K562 (cell line): ENCODE data around the gene KMT2C. TPM values are rescaled to one million over a fixed set of nuclear protein-coding genes. Genes with fewer than 3 reads are reported as not detected.

Experiments used
- E4F1 ChIP-seq: fragments of 250-450 bp; sonication (Bioruptor Pico); IDR thresholded peaks from 2 replicates; pipeline ENCODE4 v1.5.0; 2021; ENCODE audit warnings: mild to moderate bottlenecking, borderline replicate concordance
- ELF4 ChIP-seq: fragments of 450-650 bp; formaldehyde crosslinking; IDR thresholded peaks from 2 replicates; pipeline ENCODE4 v1.4.0; 2022; ENCODE audit warnings: missing genetic modification characterization
- GATAD2A ChIP-seq: fragments of 450-650 bp; IDR thresholded peaks from 2 replicates; pipeline ENCODE4 v1.6.1; 2017
- KLF16 ChIP-seq: IDR thresholded peaks from 2 replicates; pipeline ENCODE4 v1.6.1; 2016; ENCODE audit warnings: antibody characterized with exemption
- MAFK ChIP-seq: IDR thresholded peaks from 2 replicates; pipeline ENCODE4 v1.6.1; 2011; ENCODE audit warnings: low read length, improper control_type of control experiment
- NR3C1 ChIP-seq: sonication (generic); formaldehyde crosslinking; IDR thresholded peaks from 2 replicates; pipeline ENCODE4 v1.8.1; 2022; ENCODE audit warnings: missing genetic modification reagents
- POLR2A ChIP-seq: fragments of 450-650 bp; conservative IDR thresholded peaks from 2 replicates; pipeline ENCODE4 v1.6.1; 2016
- RCOR1 ChIP-seq, 2 experiments: IDR thresholded peaks; 2 replicates each; pipeline ENCODE4 v1.6.1; 2012; ENCODE audit warnings: low read depth in 2 of 2, low read length in 2 of 2, borderline replicate concordance in 1 of 2, improper control_type of control experiment in 1 of 2
- TCF3 ChIP-seq: sonication (generic); formaldehyde crosslinking; IDR thresholded peaks from 2 replicates; pipeline ENCODE4 v1.4.0; 2020; ENCODE audit warnings: mild to moderate bottlenecking, missing genetic modification reagents
- ZBTB5 ChIP-seq: fragments of 450-650 bp; IDR thresholded peaks from 2 replicates; pipeline ENCODE4 v1.6.1; 2017; ENCODE audit warnings: antibody characterized with exemption
- ZHX1 ChIP-seq: fragments of 150-350 bp; conservative IDR thresholded peaks from 2 replicates; pipeline ENCODE4 v1.6.1; 2014; ENCODE audit warnings: low read length
- ZNF41 ChIP-seq: fragments of 250-450 bp; sonication (Bioruptor Pico); conservative IDR thresholded peaks from 2 replicates; pipeline ENCODE4 v1.4.0; 2020; ENCODE audit warnings: mild to moderate bottlenecking
- ZNF449 ChIP-seq: fragments of 250-450 bp; sonication (Bioruptor Pico); IDR thresholded peaks from 2 replicates; pipeline ENCODE4 v1.8.0; 2022; ENCODE audit warnings: moderate library complexity, mild to moderate bottlenecking, inconsistent platforms
- ZNF764 ChIP-seq: fragments of 250-450 bp; sonication (Bioruptor Pico); IDR thresholded peaks from 2 replicates; pipeline ENCODE4 v1.4.0; 2020; ENCODE audit warnings: low read depth, mild to moderate bottlenecking, moderate library complexity
- polyA plus RNA-seq, 8 experiments: library from polyadenylated mRNA; depleted of rRNA in 4 of 8; stranded (reverse) in 5 of 8; unstranded in 3 of 8; fragments of >200 nt; fragmentation: Nextera tagmentation in 2 of 8; fragmentation: Illumina TruSeq in 1 of 8; extraction: Ambion mirVana in 2 of 8; extraction: Trizol in 1 of 8; gene quantifications; 2 replicates each; pipeline versions ENCODE4 v1.2.1 to v1.2.3, GENCODE V29; 2011 to 2014; ENCODE audit warnings: inconsistent platforms in 1 of 8, missing spikeins in 1 of 8
- total RNA-seq, 7 experiments: library from RNA; depleted of rRNA in 6 of 7; stranded (reverse); fragments of >200 nt in 6 of 7; fragmentation: Illumina TruSeq in 2 of 7; extraction: Trizol in 2 of 7; gene quantifications; 2 replicates each; pipeline versions ENCODE4 v1.2.1 to v1.2.3, GENCODE V29; 2011 to 2021; ENCODE audit warnings: low replicate concordance in 1 of 7
- TF ChIP-seq, protein P1 (sequence below): fragments of 450-650 bp; IDR thresholded peaks from 2 replicates; pipeline ENCODE4 v1.6.1; 2016; ENCODE audit warnings: low read depth, mild to moderate bottlenecking, moderate library complexity
- TF ChIP-seq, protein P2 (sequence below): fragments of 450-650 bp; formaldehyde crosslinking; IDR thresholded peaks from 2 replicates; pipeline ENCODE4 v1.4.0; 2022; ENCODE audit warnings: mild to moderate bottlenecking, moderate library complexity

The KMT2C gene
- total and polyA plus RNA-seq, 9 of the 15 experiments (the other 6 are each of a cell fraction or from before 2014, with no cell fraction given): 4.9 to 67.8 (median 27.1) TPM

- peak; percentile 79; the same call in 1 of the 2 replicates for TF ChIP-seq E4F1 (CRISPR knock-in tag)
- TF ChIP-seq NR3C1 (CRISPR knock-in tag): peak; percentile 89; the same call in 1 of the 2 replicates
- TF ChIP-seq ELF4 (CRISPR knock-in tag): no peak
- TF ChIP-seq GATAD2A: peak; percentile 85
- TF ChIP-seq TCF3 (CRISPR knock-in tag): peak; percentile 23
- TF ChIP-seq, protein P1, sequence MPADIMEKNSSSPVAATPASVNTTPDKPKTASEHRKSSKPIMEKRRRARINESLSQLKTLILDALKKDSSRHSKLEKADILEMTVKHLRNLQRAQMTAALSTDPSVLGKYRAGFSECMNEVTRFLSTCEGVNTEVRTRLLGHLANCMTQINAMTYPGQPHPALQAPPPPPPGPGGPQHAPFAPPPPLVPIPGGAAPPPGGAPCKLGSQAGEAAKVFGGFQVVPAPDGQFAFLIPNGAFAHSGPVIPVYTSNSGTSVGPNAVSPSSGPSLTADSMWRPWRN: no peak
- no peak for TF ChIP-seq MAFK
- TF ChIP-seq, protein P2, sequence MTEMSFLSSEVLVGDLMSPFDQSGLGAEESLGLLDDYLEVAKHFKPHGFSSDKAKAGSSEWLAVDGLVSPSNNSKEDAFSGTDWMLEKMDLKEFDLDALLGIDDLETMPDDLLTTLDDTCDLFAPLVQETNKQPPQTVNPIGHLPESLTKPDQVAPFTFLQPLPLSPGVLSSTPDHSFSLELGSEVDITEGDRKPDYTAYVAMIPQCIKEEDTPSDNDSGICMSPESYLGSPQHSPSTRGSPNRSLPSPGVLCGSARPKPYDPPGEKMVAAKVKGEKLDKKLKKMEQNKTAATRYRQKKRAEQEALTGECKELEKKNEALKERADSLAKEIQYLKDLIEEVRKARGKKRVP (CRISPR knock-in tag): 0 out of 2 replicates have a peak, but pooled peaks have one; percentile 3
- no peak for TF ChIP-seq ZNF764 (CRISPR knock-in tag)
- TF ChIP-seq POLR2A: peak; percentile 85
- TF ChIP-seq RCOR1 (IDR thresholded peaks at IDR 0.05; ENCODE audit: borderline replicate concordance in 1 of 2, low read depth in 2 of 2, low read length in 2 of 2): peak in 1 of 2 experiments; percentile 2; a peak in 1 of 4 replicates
- TF ChIP-seq KLF16: no peak
- TF ChIP-seq ZNF41: 0 out of 2 replicates have a peak, but pooled peaks have one; percentile 29
- TF ChIP-seq ZBTB5: no peak
- no peak; the same call in 1 of the 2 replicates for TF ChIP-seq ZHX1
- 0 out of 2 replicates have a peak, but pooled peaks have one; percentile 29 for TF ChIP-seq ZNF449 (CRISPR knock-in tag)
Observed at GRCh38 chr7:152464312-152465118, 28.7 kb upstream of the KMT2C start (continued).
